HEK293 (cell line): ENCODE results near the gene KDM4B.

Experiments
- CTCF ChIA-PET: fragments of 350-600 bp; formaldehyde crosslinking; extraction: SDS; loops from one replicate; lab custom pipeline; 2021; ENCODE audit warnings: antibody characterized with exemption; lab: Yijun Ruan, JAX
- POLR2A ChIA-PET: fragments of 300-600 bp; formaldehyde crosslinking; extraction: SDS; loops from one replicate; lab custom pipeline; 2020; ENCODE audit warnings: antibody characterized with exemption, inconsistent platforms; lab: Yijun Ruan, JAX
- H3K27ac ChIP-seq: fragments of 200-500 bp; sonication (Bioruptor generic); 2 replicates; pipeline ENCODE4 v1.5.1; 2014; ENCODE audit warnings: low read depth, low read length, control low read depth, inconsistent platforms; ENCODE audit errors: extremely low read depth
- H3K36me3 ChIP-seq, 2 experiments: fragments of 200-500 bp in 1 of 2; sonication (Bioruptor generic) in 1 of 2; 1 replicate in 1 of 2; 2 replicates in 1 of 2; pipeline ENCODE4 v1.5.1; 2014 to 2017; ENCODE audit warnings: inconsistent platforms in 2 of 2, low read length in 2 of 2; ENCODE audit not compliant: control insufficient read depth in 2 of 2, insufficient read depth in 1 of 2
- H3K4me1 ChIP-seq: fragments of 200-500 bp; sonication (Bioruptor generic); 2 replicates; pipeline ENCODE4 v1.5.1; 2014; ENCODE audit warnings: mild to moderate bottlenecking, low read length, inconsistent platforms; ENCODE audit not compliant: control insufficient read depth, insufficient read depth
- H3K4me3 ChIP-seq: 2 replicates; pipeline ENCODE4 v1.5.1; 2011; ENCODE audit warnings: low read depth, mild to moderate bottlenecking, control low read depth, low read length, moderate library complexity
- H3K9me3 ChIP-seq: fragments of 200-500 bp; sonication (Bioruptor generic); 2 replicates; pipeline ENCODE4 v1.5.1; 2014; ENCODE audit warnings: low read depth, low read length, inconsistent platforms; ENCODE audit not compliant: control insufficient read depth, insufficient read depth
- RBAK ChIP-seq: fragments of 450-650 bp; formaldehyde crosslinking; IDR thresholded peaks from 2 replicates; pipeline ENCODE4 v1.5.1; 2016; ENCODE audit warnings: missing biosample characterization, missing genetic modification characterization
- SP3 ChIP-seq: fragments of 450-650 bp; formaldehyde crosslinking; IDR thresholded peaks from 2 replicates; pipeline ENCODE4 v1.5.1; 2016; ENCODE audit warnings: missing biosample characterization, missing genetic modification characterization
- TRIM28 ChIP-seq: IDR thresholded peaks from 2 replicates; pipeline ENCODE4 v1.6.1; 2011; ENCODE audit warnings: low read length, control low read depth, borderline replicate concordance
- WT1 ChIP-seq: fragments of 450-650 bp; formaldehyde crosslinking; IDR thresholded peaks from 2 replicates; pipeline ENCODE4 v1.5.1; 2016; ENCODE audit warnings: missing biosample characterization, missing genetic modification characterization
- YY2 ChIP-seq: fragments of 450-650 bp; formaldehyde crosslinking; IDR thresholded peaks from 2 replicates; pipeline ENCODE4 v1.5.1; 2016; ENCODE audit warnings: missing biosample characterization, missing genetic modification characterization
- ZBTB8A ChIP-seq: fragments of 450-650 bp; formaldehyde crosslinking; IDR thresholded peaks from 2 replicates; pipeline ENCODE4 v1.5.1; 2016; ENCODE audit warnings: missing biosample characterization, missing genetic modification characterization
- ZNF112 ChIP-seq: fragments of 450-650 bp; formaldehyde crosslinking; IDR thresholded peaks from 2 replicates; pipeline ENCODE4 v1.5.0; 2017; ENCODE audit warnings: missing biosample characterization, missing genetic modification characterization
- ZNF121 ChIP-seq: fragments of 450-650 bp; formaldehyde crosslinking; IDR thresholded peaks from 2 replicates; pipeline ENCODE4 v1.5.1; 2016; ENCODE audit warnings: missing biosample characterization, missing genetic modification characterization
- ZNF132 ChIP-seq: fragments of 450-650 bp; formaldehyde crosslinking; IDR thresholded peaks from 2 replicates; pipeline ENCODE4 v1.5.1; 2017; ENCODE audit warnings: missing biosample characterization, missing genetic modification characterization, borderline replicate concordance
- ZNF248 ChIP-seq: fragments of 450-650 bp; formaldehyde crosslinking; IDR thresholded peaks from 2 replicates; pipeline ENCODE4 v1.5.1; 2017; ENCODE audit warnings: missing biosample characterization, missing genetic modification characterization
- ZNF354C ChIP-seq: fragments of 450-650 bp; formaldehyde crosslinking; IDR thresholded peaks from 2 replicates; pipeline ENCODE4 v1.5.1; 2016; ENCODE audit warnings: missing biosample characterization, missing genetic modification characterization, low read depth, borderline replicate concordance
- ZNF473 ChIP-seq: fragments of 450-650 bp; formaldehyde crosslinking; IDR thresholded peaks from 2 replicates; pipeline ENCODE4 v1.5.1; 2017; ENCODE audit warnings: missing biosample characterization, missing genetic modification characterization
- ZNF560 ChIP-seq: fragments of 450-650 bp; formaldehyde crosslinking; IDR thresholded peaks from 2 replicates; pipeline ENCODE4 v1.5.1; 2017; ENCODE audit warnings: missing biosample characterization, missing genetic modification characterization, borderline replicate concordance
- ZNF626 ChIP-seq: fragments of 450-650 bp; sonication (Bioruptor Pico); formaldehyde crosslinking; IDR thresholded peaks from 2 replicates; pipeline ENCODE4 v1.5.1; 2018; ENCODE audit warnings: missing biosample characterization, missing genetic modification characterization, inconsistent platforms
- ZNF747 ChIP-seq: fragments of 450-650 bp; formaldehyde crosslinking; IDR thresholded peaks from 2 replicates; pipeline ENCODE4 v1.5.1; 2016; ENCODE audit warnings: missing biosample characterization, missing genetic modification characterization
- TF ChIP-seq, protein P1 (sequence below): fragments of 450-650 bp; formaldehyde crosslinking; IDR thresholded peaks from 2 replicates; pipeline ENCODE4 v1.5.1; 2016; ENCODE audit warnings: missing biosample characterization, missing genetic modification characterization
- TF ChIP-seq, protein P2 (sequence below): fragments of 450-650 bp; formaldehyde crosslinking; IDR thresholded peaks from 2 replicates; pipeline ENCODE4 v1.5.1; 2016; ENCODE audit warnings: missing biosample characterization, missing genetic modification characterization
- TF ChIP-seq, protein P3 (sequence below): IDR thresholded peaks from 2 replicates; pipeline ENCODE4 v1.6.1; 2011; ENCODE audit warnings: mild to moderate bottlenecking, low read depth, low read length, borderline replicate concordance
- TF ChIP-seq, protein P4 (sequence below): fragments of 450-650 bp; formaldehyde crosslinking; IDR thresholded peaks from 2 replicates; pipeline ENCODE4 v1.5.1; 2016; ENCODE audit warnings: missing biosample characterization, missing genetic modification characterization
- TF ChIP-seq, protein P5 (sequence below): fragments of 450-650 bp; formaldehyde crosslinking; IDR thresholded peaks from 2 replicates; pipeline ENCODE4 v1.5.1; 2016; ENCODE audit warnings: missing biosample characterization, missing genetic modification characterization
- TF ChIP-seq, protein P6 (sequence below): fragments of 450-650 bp; IDR thresholded peaks from 2 replicates; pipeline ENCODE4 v1.5.1; 2018; ENCODE audit warnings: missing biosample characterization, mild to moderate bottlenecking, missing genetic modification characterization

The KDM4B gene

DNA sequence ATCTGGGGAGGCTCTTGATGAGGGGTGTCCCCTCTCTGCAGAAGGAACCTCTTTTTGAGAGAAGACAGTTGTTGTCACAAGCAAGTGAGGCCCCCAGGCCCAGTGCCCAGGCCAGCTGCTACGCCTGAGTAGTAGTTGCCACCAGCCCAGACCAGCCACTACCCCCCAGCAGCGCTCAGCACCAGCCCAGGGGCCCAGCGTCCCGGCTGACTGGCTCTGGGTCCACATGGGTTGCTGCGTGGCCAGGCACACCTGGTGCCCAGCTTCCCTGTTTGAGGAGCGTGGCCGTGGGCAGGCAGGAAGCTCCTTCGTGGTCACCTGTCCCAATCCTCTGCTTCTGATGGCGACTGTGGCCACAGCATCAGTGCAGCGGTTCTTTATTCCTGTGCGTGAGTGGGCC lies 84.7 kb downstream of the KDM4B start (continued):
- TF ChIP-seq, protein P1, sequence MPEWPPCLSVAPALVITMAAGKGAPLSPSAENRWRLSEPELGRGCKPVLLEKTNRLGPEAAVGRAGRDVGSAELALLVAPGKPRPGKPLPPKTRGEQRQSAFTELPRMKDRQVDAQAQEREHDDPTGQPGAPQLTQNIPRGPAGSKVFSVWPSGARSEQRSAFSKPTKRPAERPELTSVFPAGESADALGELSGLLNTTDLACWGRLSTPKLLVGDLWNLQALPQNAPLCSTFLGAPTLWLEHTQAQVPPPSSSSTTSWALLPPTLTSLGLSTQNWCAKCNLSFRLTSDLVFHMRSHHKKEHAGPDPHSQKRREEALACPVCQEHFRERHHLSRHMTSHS: no peak
- TF ChIP-seq ZNF473 (tag by site-specific recombination) (no peak), RBAK (no peak)

DNA sequence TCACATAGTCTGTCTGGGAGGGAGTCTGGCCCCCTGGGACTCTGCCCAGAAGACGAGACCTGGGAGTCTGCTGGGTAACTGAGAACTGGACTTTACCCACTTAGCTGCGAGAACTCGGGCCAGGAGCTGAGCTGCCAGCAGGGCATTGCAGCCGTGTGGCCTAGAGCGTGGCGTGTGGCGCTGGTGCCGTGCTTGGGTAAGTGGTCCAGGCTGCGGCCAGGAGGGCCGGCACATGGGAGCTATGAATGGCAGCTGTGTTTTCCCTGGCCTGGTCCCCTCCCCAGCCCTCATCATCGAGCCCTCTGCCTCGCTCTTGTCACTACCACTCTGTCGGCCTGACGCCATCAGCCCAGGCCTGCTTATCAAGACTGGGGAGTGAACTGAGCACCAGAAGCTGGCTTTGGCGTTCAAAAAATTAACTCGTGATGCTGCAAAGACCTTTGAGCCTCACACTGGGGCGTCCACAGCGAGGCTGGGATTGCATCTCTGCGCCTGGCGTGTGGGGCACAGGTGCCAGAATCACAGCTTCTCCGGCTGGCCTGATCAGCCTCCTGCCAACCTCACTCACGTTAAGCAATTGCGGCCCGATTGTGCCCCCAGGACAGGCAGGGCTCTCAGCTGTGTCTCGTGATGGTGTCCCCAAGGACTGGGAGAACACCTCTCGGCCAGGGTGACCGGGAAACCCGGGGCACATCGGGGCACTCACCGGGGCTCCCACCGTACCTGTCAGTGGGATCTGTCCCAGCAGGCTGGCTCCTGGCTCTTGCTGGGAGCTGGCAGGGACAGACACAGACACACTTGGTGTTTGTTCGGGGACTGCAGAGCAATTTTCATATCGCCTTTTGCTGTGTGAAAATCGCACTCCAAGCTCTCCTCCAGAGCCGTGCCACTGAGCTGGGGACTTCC lies 85.9 kb downstream of the KDM4B start:
- H3K4me3 ChIP-seq: no peak overlapping the region
- ChIA-PET POLR2A (no interaction called here), CTCF (no interaction called here)
- H3K36me3 ChIP-seq: peaks cover 0 to 24% of the 10 kb centered on the region in 2 experiments; a peak in 1 of 3 replicates
- no peak for TF ChIP-seq SP3 (tag by site-specific recombination)
- TF ChIP-seq, protein P2, sequence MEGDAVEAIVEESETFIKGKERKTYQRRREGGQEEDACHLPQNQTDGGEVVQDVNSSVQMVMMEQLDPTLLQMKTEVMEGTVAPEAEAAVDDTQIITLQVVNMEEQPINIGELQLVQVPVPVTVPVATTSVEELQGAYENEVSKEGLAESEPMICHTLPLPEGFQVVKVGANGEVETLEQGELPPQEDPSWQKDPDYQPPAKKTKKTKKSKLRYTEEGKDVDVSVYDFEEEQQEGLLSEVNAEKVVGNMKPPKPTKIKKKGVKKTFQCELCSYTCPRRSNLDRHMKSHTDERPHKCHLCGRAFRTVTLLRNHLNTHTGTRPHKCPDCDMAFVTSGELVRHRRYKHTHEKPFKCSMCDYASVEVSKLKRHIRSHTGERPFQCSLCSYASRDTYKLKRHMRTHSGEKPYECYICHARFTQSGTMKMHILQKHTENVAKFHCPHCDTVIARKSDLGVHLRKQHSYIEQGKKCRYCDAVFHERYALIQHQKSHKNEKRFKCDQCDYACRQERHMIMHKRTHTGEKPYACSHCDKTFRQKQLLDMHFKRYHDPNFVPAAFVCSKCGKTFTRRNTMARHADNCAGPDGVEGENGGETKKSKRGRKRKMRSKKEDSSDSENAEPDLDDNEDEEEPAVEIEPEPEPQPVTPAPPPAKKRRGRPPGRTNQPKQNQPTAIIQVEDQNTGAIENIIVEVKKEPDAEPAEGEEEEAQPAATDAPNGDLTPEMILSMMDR (tag by site-specific recombination): no peak
- no peak for TF ChIP-seq ZNF112
- no peak for TF ChIP-seq YY2
- no peak for TF ChIP-seq ZBTB8A
- TF ChIP-seq, protein P3, sequence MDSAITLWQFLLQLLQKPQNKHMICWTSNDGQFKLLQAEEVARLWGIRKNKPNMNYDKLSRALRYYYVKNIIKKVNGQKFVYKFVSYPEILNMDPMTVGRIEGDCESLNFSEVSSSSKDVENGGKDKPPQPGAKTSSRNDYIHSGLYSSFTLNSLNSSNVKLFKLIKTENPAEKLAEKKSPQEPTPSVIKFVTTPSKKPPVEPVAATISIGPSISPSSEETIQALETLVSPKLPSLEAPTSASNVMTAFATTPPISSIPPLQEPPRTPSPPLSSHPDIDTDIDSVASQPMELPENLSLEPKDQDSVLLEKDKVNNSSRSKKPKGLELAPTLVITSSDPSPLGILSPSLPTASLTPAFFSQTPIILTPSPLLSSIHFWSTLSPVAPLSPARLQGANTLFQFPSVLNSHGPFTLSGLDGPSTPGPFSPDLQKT: no peak
- TF ChIP-seq WT1 (tag by site-specific recombination): no peak
- TF ChIP-seq, protein P4, sequence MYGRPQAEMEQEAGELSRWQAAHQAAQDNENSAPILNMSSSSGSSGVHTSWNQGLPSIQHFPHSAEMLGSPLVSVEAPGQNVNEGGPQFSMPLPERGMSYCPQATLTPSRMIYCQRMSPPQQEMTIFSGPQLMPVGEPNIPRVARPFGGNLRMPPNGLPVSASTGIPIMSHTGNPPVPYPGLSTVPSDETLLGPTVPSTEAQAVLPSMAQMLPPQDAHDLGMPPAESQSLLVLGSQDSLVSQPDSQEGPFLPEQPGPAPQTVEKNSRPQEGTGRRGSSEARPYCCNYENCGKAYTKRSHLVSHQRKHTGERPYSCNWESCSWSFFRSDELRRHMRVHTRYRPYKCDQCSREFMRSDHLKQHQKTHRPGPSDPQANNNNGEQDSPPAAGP (tag by site-specific recombination): no peak
- no peak for TF ChIP-seq ZNF121 (tag by site-specific recombination)
- no peak for TF ChIP-seq ZNF248 (tag by site-specific recombination)
- no peak for TF ChIP-seq ZNF747 (tag by site-specific recombination)
- TF ChIP-seq ZNF132: no peak
- TF ChIP-seq, protein P5, sequence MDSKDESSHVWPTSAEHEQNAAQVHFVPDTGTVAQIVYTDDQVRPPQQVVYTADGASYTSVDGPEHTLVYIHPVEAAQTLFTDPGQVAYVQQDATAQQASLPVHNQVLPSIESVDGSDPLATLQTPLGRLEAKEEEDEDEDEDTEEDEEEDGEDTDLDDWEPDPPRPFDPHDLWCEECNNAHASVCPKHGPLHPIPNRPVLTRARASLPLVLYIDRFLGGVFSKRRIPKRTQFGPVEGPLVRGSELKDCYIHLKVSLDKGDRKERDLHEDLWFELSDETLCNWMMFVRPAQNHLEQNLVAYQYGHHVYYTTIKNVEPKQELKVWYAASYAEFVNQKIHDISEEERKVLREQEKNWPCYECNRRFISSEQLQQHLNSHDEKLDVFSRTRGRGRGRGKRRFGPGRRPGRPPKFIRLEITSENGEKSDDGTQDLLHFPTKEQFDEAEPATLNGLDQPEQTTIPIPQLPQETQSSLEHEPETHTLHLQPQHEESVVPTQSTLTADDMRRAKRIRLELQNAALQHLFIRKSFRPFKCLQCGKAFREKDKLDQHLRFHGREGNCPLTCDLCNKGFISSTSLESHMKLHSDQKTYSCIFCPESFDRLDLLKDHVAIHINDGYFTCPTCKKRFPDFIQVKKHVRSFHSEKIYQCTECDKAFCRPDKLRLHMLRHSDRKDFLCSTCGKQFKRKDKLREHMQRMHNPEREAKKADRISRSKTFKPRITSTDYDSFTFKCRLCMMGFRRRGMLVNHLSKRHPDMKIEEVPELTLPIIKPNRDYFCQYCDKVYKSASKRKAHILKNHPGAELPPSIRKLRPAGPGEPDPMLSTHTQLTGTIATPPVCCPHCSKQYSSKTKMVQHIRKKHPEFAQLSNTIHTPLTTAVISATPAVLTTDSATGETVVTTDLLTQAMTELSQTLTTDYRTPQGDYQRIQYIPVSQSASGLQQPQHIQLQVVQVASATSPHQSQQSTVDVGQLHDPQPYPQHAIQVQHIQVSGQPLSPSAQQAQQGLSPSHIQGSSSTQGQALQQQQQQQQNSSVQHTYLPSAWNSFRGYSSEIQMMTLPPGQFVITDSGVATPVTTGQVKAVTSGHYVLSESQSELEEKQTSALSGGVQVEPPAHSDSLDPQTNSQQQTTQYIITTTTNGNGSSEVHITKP (tag by site-specific recombination): no peak
- no peak for TF ChIP-seq ZNF560 (tag by site-specific recombination)
- no peak for TF ChIP-seq ZNF354C (tag by site-specific recombination)
- TF ChIP-seq TRIM28: no peak
- no peak for TF ChIP-seq ZNF626 (tag by site-specific recombination)
- TF ChIP-seq, protein P6, sequence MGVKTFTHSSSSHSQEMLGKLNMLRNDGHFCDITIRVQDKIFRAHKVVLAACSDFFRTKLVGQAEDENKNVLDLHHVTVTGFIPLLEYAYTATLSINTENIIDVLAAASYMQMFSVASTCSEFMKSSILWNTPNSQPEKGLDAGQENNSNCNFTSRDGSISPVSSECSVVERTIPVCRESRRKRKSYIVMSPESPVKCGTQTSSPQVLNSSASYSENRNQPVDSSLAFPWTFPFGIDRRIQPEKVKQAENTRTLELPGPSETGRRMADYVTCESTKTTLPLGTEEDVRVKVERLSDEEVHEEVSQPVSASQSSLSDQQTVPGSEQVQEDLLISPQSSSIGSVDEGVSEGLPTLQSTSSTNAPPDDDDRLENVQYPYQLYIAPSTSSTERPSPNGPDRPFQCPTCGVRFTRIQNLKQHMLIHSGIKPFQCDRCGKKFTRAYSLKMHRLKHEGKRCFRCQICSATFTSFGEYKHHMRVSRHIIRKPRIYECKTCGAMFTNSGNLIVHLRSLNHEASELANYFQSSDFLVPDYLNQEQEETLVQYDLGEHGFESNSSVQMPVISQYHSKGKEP: no peak
- no peak overlapping the region for H3K27ac ChIP-seq
- H3K9me3 ChIP-seq: no peaks in the 10 kb centered on the region
- H3K4me1 ChIP-seq: no peaks in the 10 kb centered on the region
